ENCODE results near the gene DENND6B.
"Not testable (repeated sequence)": the region's sequence is repeated elsewhere in the genome, so short reads cannot be mapped to it uniquely, and the experiment has no call there.

Gene DENND6B

GRCh38 chr22:50280022-50280707 lies 46.6 kb downstream of the DENND6B start:
- H3K4me3 Mint-ChIP-seq, result no peak overlapping the region
- peaks cover 6% of the 10 kb centered on the region for H3K36me3 Mint-ChIP-seq
- peaks cover 8% of the 10 kb centered on the region for H3K27me3 Mint-ChIP-seq
- no peak overlapping the region for H3K27ac Mint-ChIP-seq
- no peaks in the 10 kb centered on the region for H3K4me1 Mint-ChIP-seq
- H3K9me3 Mint-ChIP-seq, result no peaks in the 10 kb centered on the region
- no peak for ATAC-seq

GRCh38 chr22:50278956-50279619 lies 47.7 kb downstream of the DENND6B start:
- peaks cover 2% of the 10 kb centered on the region for H3K4me1 Mint-ChIP-seq
- H3K4me3 Mint-ChIP-seq, result no peak overlapping the region
- H3K9me3 Mint-ChIP-seq, result no peaks in the 10 kb centered on the region
- ATAC-seq, result no peak
- H3K27me3 Mint-ChIP-seq, result no peaks in the 10 kb centered on the region
- H3K36me3 Mint-ChIP-seq, result peaks cover 6% of the 10 kb centered on the region
- no peak overlapping the region for H3K27ac Mint-ChIP-seq

- peaks cover 4% of the 10 kb centered on the region for H3K4me1 Mint-ChIP-seq
- no peak overlapping the region for H3K27ac Mint-ChIP-seq
- H3K27me3 Mint-ChIP-seq, result no peaks in the 10 kb centered on the region
- no peaks in the 10 kb centered on the region for H3K9me3 Mint-ChIP-seq
- no peak for ATAC-seq
- H3K4me3 Mint-ChIP-seq, result no peak overlapping the region
- H3K36me3 Mint-ChIP-seq, result peaks cover 6% of the 10 kb centered on the region
Measured at GRCh38 chr22:50278461-50278860, 48.4 kb downstream of the DENND6B start.

- Mint-ChIP-seq H3K4me1 (peaks cover 4% of the 10 kb centered on the region), H3K36me3 (peaks cover 6% of the 10 kb centered on the region), H3K27ac (no peak overlapping the region), H3K9me3 (no peaks in the 10 kb centered on the region), H3K4me3 (no peak overlapping the region), H3K27me3 (no peaks in the 10 kb centered on the region)
- ATAC-seq, result no peak
Measured at GRCh38 chr22:50277761-50278160, 49.1 kb downstream of the DENND6B start.

- H3K4me1 Mint-ChIP-seq, result peaks cover 4% of the 10 kb centered on the region
- no peaks in the 10 kb centered on the region for H3K9me3 Mint-ChIP-seq
- H3K4me3 Mint-ChIP-seq, result no peak overlapping the region
- H3K36me3 Mint-ChIP-seq, result peaks cover 5% of the 10 kb centered on the region
- no peaks in the 10 kb centered on the region for H3K27me3 Mint-ChIP-seq
- no peak overlapping the region for H3K27ac Mint-ChIP-seq
- ATAC-seq, result peak; percentile 75
Measured at GRCh38 chr22:50276143-50276542, 50.7 kb downstream of the DENND6B start.

- no peak for ATAC-seq
- no peaks in the 10 kb centered on the region for H3K9me3 Mint-ChIP-seq
- no peaks in the 10 kb centered on the region for H3K27me3 Mint-ChIP-seq
- H3K27ac Mint-ChIP-seq, result peak overlapping the region; percentile 30
- no peak overlapping the region for H3K4me3 Mint-ChIP-seq
- H3K4me1 Mint-ChIP-seq, result peaks cover 8% of the 10 kb centered on the region
- no peaks in the 10 kb centered on the region for H3K36me3 Mint-ChIP-seq
Measured at GRCh38 chr22:50275181-50276055, 51.4 kb downstream of the DENND6B start.

GRCh38 chr22:50274771-50275170 lies 52.0 kb downstream of the DENND6B start:
- no peak for ATAC-seq
- Mint-ChIP-seq H3K9me3 (no peaks in the 10 kb centered on the region), H3K27me3 (no peaks in the 10 kb centered on the region), H3K36me3 (no peaks in the 10 kb centered on the region), H3K4me3 (no peak overlapping the region), H3K4me1 (peaks cover 8% of the 10 kb centered on the region), H3K27ac (peak overlapping the region; percentile 30)

GRCh38 chr22:50274311-50274710 lies 52.5 kb downstream of the DENND6B start:
- no peak for ATAC-seq
- Mint-ChIP-seq H3K27ac (no peak overlapping the region), H3K4me1 (peaks cover 12% of the 10 kb centered on the region), H3K36me3 (no peaks in the 10 kb centered on the region), H3K27me3 (no peaks in the 10 kb centered on the region), H3K4me3 (no peak overlapping the region), H3K9me3 (no peaks in the 10 kb centered on the region)

- H3K27ac Mint-ChIP-seq, H3K36me3 Mint-ChIP-seq, ATAC-seq, H3K9me3 Mint-ChIP-seq, H3K4me3 Mint-ChIP-seq, H3K27me3 Mint-ChIP-seq: not testable (repeated sequence)
- H3K4me1 Mint-ChIP-seq, result peaks cover 17% of the 10 kb centered on the region
Measured at GRCh38 chr22:50273781-50274180, 53.0 kb downstream of the DENND6B start.

GRCh38 chr22:50273352-50273751 lies 53.5 kb downstream of the DENND6B start:
- not testable (repeated sequence) for H3K4me3 Mint-ChIP-seq, H3K9me3 Mint-ChIP-seq, H3K27me3 Mint-ChIP-seq, ATAC-seq, H3K36me3 Mint-ChIP-seq, H3K27ac Mint-ChIP-seq
- H3K4me1 Mint-ChIP-seq, result peaks cover 21% of the 10 kb centered on the region

- H3K4me1 Mint-ChIP-seq, result peaks cover 26% of the 10 kb centered on the region
- H3K36me3 Mint-ChIP-seq, result no peaks in the 10 kb centered on the region
- H3K27ac Mint-ChIP-seq, result no peak overlapping the region
- H3K9me3 Mint-ChIP-seq, result no peaks in the 10 kb centered on the region
- H3K27me3 Mint-ChIP-seq, result no peaks in the 10 kb centered on the region
- no peak overlapping the region for H3K4me3 Mint-ChIP-seq
- ATAC-seq, result no peak
Measured at GRCh38 chr22:50272044-50272802, 54.6 kb downstream of the DENND6B start.

- H3K9me3 Mint-ChIP-seq, result no peaks in the 10 kb centered on the region
- no peaks in the 10 kb centered on the region for H3K27me3 Mint-ChIP-seq
- no peaks in the 10 kb centered on the region for H3K36me3 Mint-ChIP-seq
- peaks cover 26% of the 10 kb centered on the region for H3K4me1 Mint-ChIP-seq
- peak overlapping the region; percentile 26 for H3K4me3 Mint-ChIP-seq
- no peak overlapping the region for H3K27ac Mint-ChIP-seq
- peak; percentile 29 for ATAC-seq
Measured at GRCh38 chr22:50271519-50271970, 55.3 kb downstream of the DENND6B start.

GRCh38 chr22:50270666-50271394 lies 56.0 kb downstream of the DENND6B start:
- peak overlapping the region; percentile 78 for H3K4me3 Mint-ChIP-seq
- no peaks in the 10 kb centered on the region for H3K27me3 Mint-ChIP-seq
- peak; percentile 49 for ATAC-seq
- H3K4me1 Mint-ChIP-seq, result peaks cover 30% of the 10 kb centered on the region
- no peaks in the 10 kb centered on the region for H3K36me3 Mint-ChIP-seq
- no peaks in the 10 kb centered on the region for H3K9me3 Mint-ChIP-seq
- H3K27ac Mint-ChIP-seq, result no peak overlapping the region

GRCh38 chr22:50269970-50270665 lies 56.7 kb downstream of the DENND6B start, which contains the start of gene MAPK11:
MAPK11 (minus strand) TSS chr22:50270380; CDS start chr22:50270292, 88 bp downstream.
- Mint-ChIP-seq H3K4me1 (peaks cover 34% of the 10 kb centered on the region), H3K36me3 (no peaks in the 10 kb centered on the region), H3K9me3 (no peaks in the 10 kb centered on the region), H3K27ac (no peak within 1 kb of the TSS), H3K27me3 (no peaks in the 10 kb centered on the region), H3K4me3 (peak within 1 kb of the TSS; percentile 78)
- peak; percentile 63 for ATAC-seq

All from stimulated activated memory B cell treated with anti-CD40 and anti-IgM and Interleukin-4, amounts not matched to agents 10 μg/mL and 1 μg/mL and 100 μg/mL, for 72 hours (primary cell).